ENCODE measurements around the gene TMEM184B. TPM values are rescaled to one million over a fixed set of nuclear protein-coding genes. Genes with fewer than 3 reads are reported as not detected.
A peak's percentile ranks its signal among the peaks of the same experiment; 100 is the strongest.

Gene TMEM184B
- total RNA-seq, 4 donors from 2014 or later, result 39.4 to 108 (median 75.3) TPM

DNA sequence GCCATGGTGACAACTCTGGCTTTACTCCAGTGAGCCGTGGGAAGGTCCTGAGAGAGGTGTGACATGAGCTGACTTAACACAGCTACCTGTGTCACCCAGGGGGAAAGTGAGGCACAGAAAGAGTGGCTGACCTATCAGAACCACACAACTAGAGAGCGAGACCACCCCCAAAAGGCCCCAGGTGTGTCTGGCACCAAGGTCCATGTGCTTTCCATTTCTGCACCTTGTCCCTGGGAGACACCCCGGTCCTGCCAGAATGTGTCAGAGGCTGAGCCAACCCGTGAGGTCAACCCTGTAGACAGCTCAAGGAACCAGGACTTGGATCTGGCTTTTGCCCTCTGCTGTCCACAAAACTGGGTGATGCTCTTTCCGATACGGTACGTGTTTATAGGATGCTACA is 61.3 kb downstream of the TMEM184B start:
- no peak overlapping the region for H3K27ac ChIP-seq (replicated peaks in 1 of 4)
- H3K4me1 ChIP-seq, result peaks cover 15 to 31% (median 22%) of the 10 kb centered on the region in 4 donors
- no peaks in the 10 kb centered on the region for H3K27me3 ChIP-seq
- DNase-seq (ENCODE audit: extremely low spot score), result no peak
- H3K4me3 ChIP-seq, result no peak overlapping the region
- TF ChIP-seq EP300 (IDR thresholded peaks at IDR 0.05), result no peak
- TF ChIP-seq, protein P1, sequence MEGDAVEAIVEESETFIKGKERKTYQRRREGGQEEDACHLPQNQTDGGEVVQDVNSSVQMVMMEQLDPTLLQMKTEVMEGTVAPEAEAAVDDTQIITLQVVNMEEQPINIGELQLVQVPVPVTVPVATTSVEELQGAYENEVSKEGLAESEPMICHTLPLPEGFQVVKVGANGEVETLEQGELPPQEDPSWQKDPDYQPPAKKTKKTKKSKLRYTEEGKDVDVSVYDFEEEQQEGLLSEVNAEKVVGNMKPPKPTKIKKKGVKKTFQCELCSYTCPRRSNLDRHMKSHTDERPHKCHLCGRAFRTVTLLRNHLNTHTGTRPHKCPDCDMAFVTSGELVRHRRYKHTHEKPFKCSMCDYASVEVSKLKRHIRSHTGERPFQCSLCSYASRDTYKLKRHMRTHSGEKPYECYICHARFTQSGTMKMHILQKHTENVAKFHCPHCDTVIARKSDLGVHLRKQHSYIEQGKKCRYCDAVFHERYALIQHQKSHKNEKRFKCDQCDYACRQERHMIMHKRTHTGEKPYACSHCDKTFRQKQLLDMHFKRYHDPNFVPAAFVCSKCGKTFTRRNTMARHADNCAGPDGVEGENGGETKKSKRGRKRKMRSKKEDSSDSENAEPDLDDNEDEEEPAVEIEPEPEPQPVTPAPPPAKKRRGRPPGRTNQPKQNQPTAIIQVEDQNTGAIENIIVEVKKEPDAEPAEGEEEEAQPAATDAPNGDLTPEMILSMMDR (IDR thresholded peaks at IDR 0.05), result no peak
- intact Hi-C loops (cut with DNase I), result no loop called here
- H3K9me3 ChIP-seq, result no peaks in the 10 kb centered on the region
- H3K36me3 ChIP-seq, result peaks cover 0 to 22% (median 11%) of the 10 kb centered on the region in 4 donors
- 95% methylated on average over 6 of the region's 7 CpGs for WGBS

DNA sequence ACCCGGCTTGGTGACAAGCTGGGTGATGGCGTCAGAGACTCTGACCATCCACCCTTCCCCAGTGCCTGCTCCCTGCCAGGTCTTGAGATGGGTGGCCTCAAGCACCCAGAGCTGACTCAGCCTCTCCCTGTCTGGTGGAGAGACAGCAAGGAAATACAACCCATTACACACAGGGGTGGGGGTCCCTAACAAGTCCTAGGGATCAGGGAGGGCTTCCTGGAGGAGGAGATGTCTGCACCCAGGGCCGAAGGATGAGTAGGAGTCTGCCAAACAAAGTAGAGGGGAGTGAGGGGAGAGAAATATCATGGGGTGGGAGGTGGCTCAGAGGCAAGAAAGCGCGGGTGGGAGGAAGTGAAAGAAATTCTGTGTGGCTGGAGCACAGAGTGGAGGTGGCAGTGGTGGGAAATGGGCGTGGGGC is 64.2 kb downstream of the TMEM184B start:
- intact Hi-C loops (cut with DNase I), result no loop called here
- H3K36me3 ChIP-seq, result peaks cover 0 to 3% (median 0%) of the 10 kb centered on the region in 4 donors
- no peaks in the 10 kb centered on the region for H3K9me3 ChIP-seq
- WGBS, result 79% methylated on average over 5 of the region's 6 CpGs
- H3K4me3 ChIP-seq, result no peak overlapping the region
- TF ChIP-seq EP300 (IDR thresholded peaks at IDR 0.05) (no peak), POLR2AphosphoS5 (IDR thresholded peaks at IDR 0.05) (no peak), POLR2A (IDR thresholded peaks at IDR 0.05; ENCODE audit: low read depth) (no peak)
- TF ChIP-seq, protein P1 (IDR thresholded peaks at IDR 0.05), result no peak
- no peak overlapping the region for H3K27ac ChIP-seq (replicated peaks in 1 of 4)
- no peak for DNase-seq (ENCODE audit: extremely low spot score)
- H3K27me3 ChIP-seq, result no peaks in the 10 kb centered on the region
- H3K4me1 ChIP-seq, result peaks cover 17 to 39% (median 32%) of the 10 kb centered on the region in 4 donors

DNA sequence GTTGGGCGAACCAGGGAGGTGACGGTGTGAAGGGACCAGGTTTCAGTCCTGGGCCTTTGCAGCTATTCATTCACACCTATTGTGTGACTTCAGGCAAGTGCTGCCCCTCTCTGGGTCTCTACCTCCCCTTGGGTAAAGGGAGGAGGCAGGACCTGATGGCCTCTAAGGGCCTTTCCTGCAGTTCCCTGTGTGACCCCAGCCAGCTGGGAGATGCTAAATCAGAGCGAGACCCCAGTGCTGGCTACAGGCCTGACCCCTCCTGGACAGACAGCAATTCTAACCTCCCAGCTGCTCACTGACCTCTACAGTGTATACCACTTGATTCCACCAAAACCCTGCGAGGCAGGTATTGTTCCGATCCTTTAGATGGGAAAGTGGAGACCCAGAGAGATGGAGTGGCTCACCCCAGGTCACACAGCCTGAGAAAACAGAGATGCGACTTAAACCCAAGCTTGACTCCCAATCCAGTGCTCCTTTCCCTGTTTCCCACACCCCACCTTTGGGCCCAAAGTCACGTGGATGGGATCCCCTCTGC is 64.8 kb downstream of the TMEM184B start:
- Histone ChIP-seq H3K27ac (replicated peaks in 1 of 4) (no peak overlapping the region), H3K4me1 (peaks cover 23 to 41% (median 36%) of the 10 kb centered on the region in 4 donors), H3K9me3 (no peaks in the 10 kb centered on the region), H3K36me3 (peaks cover 0 to 3% (median 0%) of the 10 kb centered on the region in 4 donors), H3K4me3 (no peak overlapping the region), H3K27me3 (no peaks in the 10 kb centered on the region)
- no peak for TF ChIP-seq POLR2AphosphoS5 (IDR thresholded peaks at IDR 0.05)
- no peak for TF ChIP-seq EP300 (IDR thresholded peaks at IDR 0.05)
- TF ChIP-seq, protein P1 (IDR thresholded peaks at IDR 0.05), result no peak
- no peak for TF ChIP-seq POLR2A (IDR thresholded peaks at IDR 0.05; ENCODE audit: low read depth)
- WGBS, result 89% methylated on average over 6 of the region's 7 CpGs
- DNase-seq (ENCODE audit: extremely low spot score), result no peak
- intact Hi-C loops (cut with DNase I), result no loop called here

DNA sequence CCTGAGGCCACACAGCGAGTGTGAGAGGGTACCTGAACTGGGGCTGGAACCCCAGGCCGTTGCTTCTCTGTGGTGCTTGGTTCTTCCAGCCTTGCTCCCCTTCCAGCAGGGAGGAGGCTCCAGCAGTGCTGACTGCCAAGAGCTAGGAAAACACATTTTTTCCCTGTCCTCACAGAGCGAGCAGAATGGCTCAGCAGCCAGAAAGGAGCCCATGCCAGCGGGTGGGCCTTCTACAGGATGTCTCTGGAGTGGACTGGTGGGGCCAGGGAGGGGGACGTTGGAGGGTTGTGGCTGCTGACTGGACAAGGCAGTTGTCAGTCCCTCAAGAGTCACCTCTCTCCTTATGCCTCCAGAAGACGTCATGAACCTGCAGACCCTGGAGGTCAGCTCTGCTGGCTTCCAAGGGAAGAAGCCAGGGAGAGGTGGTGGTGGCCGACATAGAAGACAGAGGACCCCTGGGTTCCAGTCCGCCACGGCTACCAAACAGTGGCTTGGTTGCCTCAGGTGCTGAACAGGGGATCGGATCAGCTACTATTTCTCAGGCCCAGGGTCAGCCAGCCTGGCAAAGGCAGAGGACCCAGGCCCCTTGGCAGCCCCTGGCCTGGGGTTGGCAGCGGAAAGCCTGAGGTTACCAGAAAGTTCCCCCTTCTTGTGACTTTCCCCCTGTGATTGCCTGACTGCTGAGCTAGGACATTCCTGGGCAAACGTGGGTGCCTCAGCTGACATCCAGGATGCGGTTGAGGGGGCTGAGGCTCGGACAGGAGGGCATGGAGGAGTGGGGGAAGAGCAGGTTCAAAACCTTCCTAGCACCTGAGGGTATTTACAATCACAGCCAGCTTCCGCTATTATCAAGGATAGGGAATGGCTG is 67.3 kb downstream of the TMEM184B start:
- peak overlapping the region; percentile 93 to 100 (median 99) for H3K27ac ChIP-seq (replicated peaks in 1 of 4)
- intact Hi-C loops (cut with DNase I), result no loop called here
- 73% methylated on average over 11 of the region's 15 CpGs for WGBS

DNA sequence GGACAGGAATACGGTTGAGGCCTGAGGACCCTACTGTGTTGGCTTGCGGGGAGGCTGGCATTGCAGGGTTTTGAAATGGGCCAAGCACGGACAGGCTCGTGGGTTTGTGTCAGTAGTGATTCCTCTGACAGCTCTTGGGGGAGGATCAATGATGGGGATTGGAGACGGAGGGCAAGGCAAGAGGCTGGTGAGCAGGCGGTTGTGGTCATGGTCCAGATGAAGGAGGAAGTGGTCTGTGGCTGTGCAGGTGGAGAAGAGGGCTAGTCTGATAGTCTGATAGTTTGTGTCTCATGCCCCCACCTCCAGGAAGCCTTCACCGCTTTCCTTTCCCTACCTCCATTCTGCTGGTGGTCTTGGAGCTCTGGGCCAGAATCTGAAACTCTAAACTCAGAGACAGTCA is 68.0 kb downstream of the TMEM184B start:
- TF ChIP-seq POLR2A (IDR thresholded peaks at IDR 0.05; ENCODE audit: low read depth), result no peak
- intact Hi-C loops (cut with DNase I), result loop anchor here (5.0 kb wide), 1 partner anchor 113 kb away; the partner anchor contains the start of gene CSNK1E
- Histone ChIP-seq H3K36me3 (peaks cover 0 to 3% (median 0%) of the 10 kb centered on the region in 4 donors), H3K27ac (replicated peaks in 1 of 4) (peak overlapping the region; percentile 93 to 100 (median 99)), H3K9me3 (no peaks in the 10 kb centered on the region), H3K27me3 (peaks cover 0 to 10% (median 0%) of the 10 kb centered on the region in 4 donors), H3K4me1 (peaks cover 24 to 42% (median 42%) of the 10 kb centered on the region in 4 donors), H3K4me3 (peak overlapping the region in 1 of 4 donors; percentile 41)
- 77% methylated on average over 7 of the region's 7 CpGs for WGBS
- no peak for DNase-seq (ENCODE audit: extremely low spot score)

More for the DNA sequence above, 67.3 kb downstream of the TMEM184B start:
- peaks cover 24 to 48% (median 44%) of the 10 kb centered on the region in 4 donors for H3K4me1 ChIP-seq
- H3K4me3 ChIP-seq, result peak overlapping the region in 1 of 4 donors; percentile 41
- H3K27me3 ChIP-seq, result peaks cover 0 to 10% (median 0%) of the 10 kb centered on the region in 4 donors
- peaks cover 0 to 3% (median 0%) of the 10 kb centered on the region in 4 donors for H3K36me3 ChIP-seq
- DNase-seq (ENCODE audit: extremely low spot score), result peak; percentile 95
- H3K9me3 ChIP-seq, result no peaks in the 10 kb centered on the region
- TF ChIP-seq POLR2AphosphoS5 (IDR thresholded peaks at IDR 0.05) (peak; percentile 74 to 77), EP300 (IDR thresholded peaks at IDR 0.05) (no peak)
